Sigmoid colon (tissue), 7 donors: ENCODE data around the gene NACAD. TPM values are rescaled to one million over a fixed set of nuclear protein-coding genes. Genes with fewer than 3 reads are reported as not detected.

ENCODE experiments used
- DNase-seq: peaks from one replicate; pipeline ENCODE4 v3.0.0-alpha.2; 2019
- H3K27ac ChIP-seq, 4 donors: fragments of 200-600 bp; sonication (generic); one replicate each; pipeline ENCODE4 v1.5.1; 2016 to 2019; ENCODE audit warnings: mild to moderate bottlenecking in 1 of 4
- H3K27me3 ChIP-seq, 3 donors: fragments of 200-600 bp; sonication (generic); one replicate each; pipeline ENCODE4 v1.5.1; 2019; ENCODE audit warnings: mild to moderate bottlenecking in 1 of 3
- H3K36me3 ChIP-seq, 4 donors: fragments of 200-600 bp; sonication (generic); one replicate each; pipeline ENCODE4 v1.5.1; 2016 to 2019
- H3K4me1 ChIP-seq, 4 donors: fragments of 200-600 bp; sonication (generic); one replicate each; pipeline ENCODE4 v1.5.1; 2017 to 2019
- H3K4me3 ChIP-seq, 4 donors: fragments of 200-600 bp; sonication (generic); one replicate each; pipeline ENCODE4 v1.5.1; 2017 to 2019; ENCODE audit warnings: mild to moderate bottlenecking in 2 of 4, moderate library complexity in 1 of 4
- H3K9me3 ChIP-seq, 4 donors: fragments of 200-600 bp in 3 of 4; sonication (generic) in 3 of 4; one replicate each; pipeline versions ENCODE4 v1.5.1 to v1.6.1; 2013 to 2019
- CTCF ChIP-seq, 4 experiments: fragments of 450-650 bp in 3 of 4; fragments of 200-600 bp in 1 of 4; IDR thresholded peaks; one replicate each; pipeline ENCODE4 v1.5.1; 2016 to 2019; ENCODE audit warnings: antibody characterized with exemption in 4 of 4, mild to moderate bottlenecking in 3 of 4, moderate library complexity in 2 of 4
- EP300 ChIP-seq, 4 donors: sonication (generic); formaldehyde crosslinking; IDR thresholded peaks; one replicate each; pipeline ENCODE4 v1.6.1; 2017; ENCODE audit warnings: antibody characterized with exemption in 4 of 4
- POLR2A ChIP-seq, 2 donors: fragments of 450-650 bp; IDR thresholded peaks; one replicate each; pipeline ENCODE4 v1.6.1; 2016; ENCODE audit warnings: antibody characterized with exemption in 2 of 2, mild to moderate bottlenecking in 2 of 2, moderate library complexity in 2 of 2
- POLR2AphosphoS5 ChIP-seq, 4 donors: sonication (generic); formaldehyde crosslinking; IDR thresholded peaks; one replicate each; pipeline ENCODE4 v1.6.1; 2017; ENCODE audit warnings: antibody characterized with exemption in 4 of 4
- WGBS, 2 donors: extraction: QIAGEN DNeasy Blood & Tissue Kit; methylation state at CpG; one replicate each; pipeline ENCODE4 v1.1.7; 2013; 5-methylcytosine and 5-hydroxymethylcytosine counted together
- intact Hi-C: fragments of 100-400 bp; cut with DNase I; formaldehyde crosslinking; loops from one replicate; pipeline ENCODE4 v1.15.1; 2023
- polyA plus RNA-seq, 3 donors: library from polyadenylated mRNA; stranded (reverse); fragments of 200-250 nt; gene quantifications; one replicate each; pipeline ENCODE4 v1.2.3, GENCODE V29; 2013
- total RNA-seq, 4 donors: library from RNA; depleted of rRNA; stranded (reverse); fragments of >200 nt; gene quantifications; one replicate each; pipeline ENCODE4 v1.1.0, GENCODE V29; 2016
- donor health status: healthy with polysubstance abuse.
- donor health status: Bipolar disorder and iron deficiency.
- donor health status: healthy.

Gene NACAD
- total and polyA plus RNA-seq, 7 donors, result 0.23 to 8.9 (median 3.2) TPM

GRCh38 chr7:45100761-45101480 lies 12.2 kb upstream of the NACAD start:
- TF ChIP-seq CTCF (IDR thresholded peaks at IDR 0.05) (no peak), EP300 (IDR thresholded peaks at IDR 0.05) (no peak)
- WGBS, 2 donors, result 86 to 95% methylated on average over 13 of the region's 13 CpGs
- H3K9me3 ChIP-seq, result no peaks in the 10 kb centered on the region
- no peak overlapping the region for H3K27ac ChIP-seq
- DNase-seq, result peak; percentile 35
- no peaks in the 10 kb centered on the region for H3K4me1 ChIP-seq
- no peaks in the 10 kb centered on the region for H3K27me3 ChIP-seq
- peaks cover 67 to 83% (median 71%) of the 10 kb centered on the region in 4 donors for H3K36me3 ChIP-seq
- intact Hi-C loops, result no loop called here
- no peak overlapping the region for H3K4me3 ChIP-seq

GRCh38 chr7:45099891-45100760 lies 11.4 kb upstream of the NACAD start:
- no peak overlapping the region for H3K27ac ChIP-seq
- H3K4me3 ChIP-seq, result no peak overlapping the region
- no peaks in the 10 kb centered on the region for H3K27me3 ChIP-seq
- DNase-seq, result peak; percentile 60
- H3K9me3 ChIP-seq, result no peaks in the 10 kb centered on the region
- intact Hi-C loops, result no loop called here
- TF ChIP-seq POLR2AphosphoS5 (IDR thresholded peaks at IDR 0.05) (no peak), CTCF (IDR thresholded peaks at IDR 0.05) (no peak), EP300 (IDR thresholded peaks at IDR 0.05) (no peak), POLR2A (IDR thresholded peaks at IDR 0.05) (no peak)
- H3K36me3 ChIP-seq, result peaks cover 59 to 75% (median 63%) of the 10 kb centered on the region in 4 donors
- no peaks in the 10 kb centered on the region for H3K4me1 ChIP-seq
- 84 to 94% methylated on average over 16 of the region's 16 CpGs for WGBS, 2 donors

GRCh38 chr7:45098983-45099839 lies 10.4 kb upstream of the NACAD start:
- Histone ChIP-seq H3K27me3 (no peaks in the 10 kb centered on the region), H3K27ac (no peak overlapping the region), H3K36me3 (peaks cover 50 to 66% (median 54%) of the 10 kb centered on the region in 4 donors), H3K9me3 (no peaks in the 10 kb centered on the region), H3K4me1 (no peaks in the 10 kb centered on the region), H3K4me3 (no peak overlapping the region)
- no peak for TF ChIP-seq EP300 (IDR thresholded peaks at IDR 0.05)
- TF ChIP-seq POLR2A (IDR thresholded peaks at IDR 0.05), result no peak
- no peak for TF ChIP-seq CTCF (IDR thresholded peaks at IDR 0.05)
- no peak for TF ChIP-seq POLR2AphosphoS5 (IDR thresholded peaks at IDR 0.05)
- intact Hi-C loops, result no loop called here
- peak; percentile 59 for DNase-seq
- WGBS, 2 donors, result 73 to 86% methylated on average over 10 of the region's 10 CpGs

- TF ChIP-seq POLR2A (IDR thresholded peaks at IDR 0.05) (no peak), EP300 (IDR thresholded peaks at IDR 0.05) (no peak), CTCF (IDR thresholded peaks at IDR 0.05) (no peak), POLR2AphosphoS5 (IDR thresholded peaks at IDR 0.05) (no peak)
- Histone ChIP-seq H3K27ac (no peak overlapping the region), H3K4me3 (no peak overlapping the region), H3K27me3 (no peaks in the 10 kb centered on the region), H3K36me3 (peaks cover 0 to 3% (median 0%) of the 10 kb centered on the region in 4 donors), H3K9me3 (no peaks in the 10 kb centered on the region), H3K4me1 (peaks cover 0 to 18% (median 9%) of the 10 kb centered on the region in 4 donors)
- intact Hi-C loops, result no loop called here
- 78% methylated on average over 3 of the region's 3 CpGs for WGBS, 2 donors
- DNase-seq, result no peak
Observed at GRCh38 chr7:45092931-45093235, 4.1 kb upstream of the NACAD start.
